PC-3 (cell line): ENCODE measurements around the gene LYZL2. TPM values are rescaled to one million over a fixed set of nuclear protein-coding genes. Genes with fewer than 3 reads are reported as not detected.
A peak's percentile ranks its signal among the peaks of the same experiment; 100 is the strongest.

Source experiments
- ATAC-seq: fragments of 200-7000 bp; cut with Tn5 transposase; 2 replicates; pipeline ENCODE4 v1.9.1; 2020; ENCODE audit warnings: mild to moderate bottlenecking, moderate library complexity
- BruUV-seq: library from RNA; stranded (reverse); fragments of 400-500 nt; replicated peaks from 2 replicates; lab custom pipeline; 2021; lab: Mats Ljungman, UMichigan
- CTCF ChIA-PET: fragments of 300-600 bp; sonication (Branson Sonifier 250); formaldehyde crosslinking; loops from one replicate; lab custom pipeline; 2022; ENCODE audit warnings: antibody characterized with exemption; lab: Charles Lee
- POLR2A ChIA-PET: fragments of 300-600 bp; sonication (Branson Sonifier 250); formaldehyde crosslinking; loops from one replicate; lab custom pipeline; 2022; ENCODE audit warnings: antibody characterized with exemption; ENCODE audit not compliant: unreplicated experiment; lab: Charles Lee
- DNase-seq: peaks from one replicate; pipeline ENCODE4 v3.0.0-alpha.2; 2015
- H2AFZ ChIP-seq: fragments of 300-600 bp; sonication (generic); 2 replicates; pipeline ENCODE4 v1.6.0; 2016; ENCODE audit warnings: antibody characterized with exemption, low read length
- H3F3A ChIP-seq: fragments of 300-600 bp; sonication (generic); one replicate; pipeline ENCODE4 v1.6.0; 2017; ENCODE audit warnings: antibody characterized with exemption, low read length, control low read depth, mild to moderate bottlenecking; ENCODE audit not compliant: unreplicated experiment
- H3K27ac ChIP-seq: fragments of 300-600 bp; sonication (generic); 2 replicates; pipeline ENCODE4 v1.5.1; 2016; ENCODE audit warnings: mild to moderate bottlenecking, low read length
- H3K27me3 ChIP-seq: fragments of 300-600 bp; sonication (generic); 2 replicates; pipeline ENCODE4 v1.6.1; 2016; ENCODE audit warnings: low read length, mixed read lengths
- H3K36me3 ChIP-seq: fragments of 300-600 bp; sonication (generic); 2 replicates; pipeline ENCODE4 v1.6.1; 2016; ENCODE audit warnings: low read depth, mixed run types, low read length, mixed read lengths
- H3K4me1 ChIP-seq: fragments of 300-600 bp; sonication (generic); 2 replicates; pipeline ENCODE4 v1.5.1; 2016; ENCODE audit warnings: low read length; ENCODE audit not compliant: insufficient read depth
- H3K4me2 ChIP-seq: fragments of 300-600 bp; sonication (generic); 2 replicates; pipeline ENCODE4 v1.6.0; 2016; ENCODE audit warnings: low read length
- H3K4me3 ChIP-seq: fragments of 300-600 bp; sonication (generic); 2 replicates; pipeline ENCODE4 v1.5.1; 2016; ENCODE audit warnings: mild to moderate bottlenecking, low read length, mixed read lengths
- H3K79me2 ChIP-seq: fragments of 300-600 bp; sonication (generic); 2 replicates; pipeline ENCODE4 v1.6.1; 2017; ENCODE audit warnings: low read length, mixed read lengths
- H3K9ac ChIP-seq: fragments of 300-600 bp; sonication (generic); 2 replicates; pipeline ENCODE4 v1.6.0; 2016; ENCODE audit warnings: mild to moderate bottlenecking, low read length
- H3K9me2 ChIP-seq: fragments of 300-600 bp; sonication (generic); replicated peaks from 2 replicates; pipeline ENCODE4 v1.6.1; 2016; ENCODE audit warnings: mixed run types, low read length, mixed read lengths
- H3K9me3 ChIP-seq: fragments of 300-600 bp; sonication (generic); 2 replicates; pipeline ENCODE4 v1.6.1; 2016; ENCODE audit warnings: low read length, mixed read lengths
- H4K20me1 ChIP-seq: fragments of 300-600 bp; sonication (generic); 2 replicates; pipeline ENCODE4 v1.6.1; 2016; ENCODE audit warnings: low read length, mixed read lengths
- CTCF ChIP-seq: fragments of 300-600 bp; sonication (generic); conservative IDR thresholded peaks from 2 replicates; pipeline ENCODE4 v1.5.1; 2017; ENCODE audit warnings: antibody characterized with exemption, low read depth, mild to moderate bottlenecking, low read length
- EZH2 ChIP-seq: fragments of 300-600 bp; sonication (generic); IDR thresholded peaks from one replicate; pipeline ENCODE4 v1.6.1; 2017; ENCODE audit warnings: antibody characterized with exemption, mild to moderate bottlenecking, low read length; ENCODE audit not compliant: unreplicated experiment
- EZH2phosphoT487 ChIP-seq: fragments of 300-600 bp; sonication (generic); IDR thresholded peaks from 2 replicates; pipeline ENCODE4 v1.6.1; 2018; ENCODE audit warnings: mild to moderate bottlenecking, antibody characterized with exemption, low read length, borderline replicate concordance
- intact Hi-C: fragments of 100-400 bp; cut with micrococcal nuclease; formaldehyde crosslinking; loops from 2 replicates; pipeline ENCODE4 v1.9.0; 2023
- total RNA-seq: library from RNA; depleted of rRNA; stranded (reverse); fragments of >200 nt; gene quantifications from 2 replicates; pipeline ENCODE4 v1.2.3, GENCODE V29; 2014

Gene LYZL2
- total RNA-seq, 1 experiment from 2014 or later, result not detected

GRCh38 chr10:30639946-30640786 lies 10.6 kb upstream of the LYZL2 start:
- Histone ChIP-seq H3K27ac (no peak overlapping the region), H3K79me2 (no peaks in the 10 kb centered on the region), H4K20me1 (no peaks in the 10 kb centered on the region), H3K36me3 (no peaks in the 10 kb centered on the region), H3F3A (no peaks in the 10 kb centered on the region), H3K4me1 (peaks cover 8% of the 10 kb centered on the region), H3K4me3 (no peak overlapping the region), H3K9me3 (no peaks in the 10 kb centered on the region), H3K27me3 (no peaks in the 10 kb centered on the region), H3K9ac (no peak overlapping the region), H3K9me2 (no peaks in the 10 kb centered on the region), H3K4me2 (no peak overlapping the region), H2AFZ (no peak overlapping the region)
- CTCF ChIA-PET, result interaction anchor here (0.6 to 1.2 kb wide), 7 partner anchors 18 to 1207 kb away, joined by 3 to 15 read pairs (median 3); no protein-coding TSS in a partner anchor
- intact Hi-C loops, result no loop called here
- no peak for TF ChIP-seq EZH2
- TF ChIP-seq CTCF, result peak; percentile 72
- DNase-seq (peak; percentile 63), ATAC-seq (peak; percentile 16; the same call in 1 of the 2 replicates)
- POLR2A ChIA-PET, result no interaction called here
- no TSS peak for BruUV-seq

- TF ChIP-seq EZH2, result no peak
- no peak for TF ChIP-seq CTCF
- no peak for TF ChIP-seq EZH2phosphoT487
- ChIA-PET POLR2A (no interaction called here), CTCF (no interaction called here)
- H3K4me3 ChIP-seq, result no peak overlapping the region
- DNase-seq (peak; percentile 86), ATAC-seq (peak; percentile 100)
- no TSS peak for BruUV-seq
- no peaks in the 10 kb centered on the region for H3K79me2 ChIP-seq
- H3K4me2 ChIP-seq, result peak overlapping the region; percentile 54
- no peak overlapping the region for H3K27ac ChIP-seq
- H2AFZ ChIP-seq, result no peak overlapping the region
- H3K4me1 ChIP-seq, result peaks cover 8% of the 10 kb centered on the region
- H3K9ac ChIP-seq, result no peak overlapping the region
- H4K20me1 ChIP-seq, result no peaks in the 10 kb centered on the region
- no peaks in the 10 kb centered on the region for H3K9me3 ChIP-seq
- H3K9me2 ChIP-seq, result no peaks in the 10 kb centered on the region
- no peaks in the 10 kb centered on the region for H3K36me3 ChIP-seq
- H3K27me3 ChIP-seq, result no peaks in the 10 kb centered on the region
- intact Hi-C loops, result no loop called here
- H3F3A ChIP-seq, result no peaks in the 10 kb centered on the region
Measured at GRCh38 chr10:30637881-30638467, 8.4 kb upstream of the LYZL2 start.

- Histone ChIP-seq H3K9me3 (no peaks in the 10 kb centered on the region), H4K20me1 (no peaks in the 10 kb centered on the region), H2AFZ (no peak overlapping the region), H3K4me1 (no peaks in the 10 kb centered on the region), H3K4me2 (no peak overlapping the region), H3K4me3 (no peak overlapping the region), H3K9ac (no peak overlapping the region), H3K79me2 (no peaks in the 10 kb centered on the region), H3K36me3 (no peaks in the 10 kb centered on the region), H3K27ac (no peak overlapping the region), H3F3A (no peaks in the 10 kb centered on the region), H3K9me2 (no peaks in the 10 kb centered on the region), H3K27me3 (no peaks in the 10 kb centered on the region)
- BruUV-seq, result no TSS peak
- ATAC-seq, result no peak
- ChIA-PET POLR2A (no interaction called here), CTCF (no interaction called here)
- intact Hi-C loops, result no loop called here
- TF ChIP-seq CTCF (no peak), EZH2phosphoT487 (no peak), EZH2 (no peak)
- no peak for DNase-seq
Measured at GRCh38 chr10:30631188-30631587, 1.6 kb upstream of the LYZL2 start.
